HL-60 (cell line): ENCODE results near the gene SALL1.

Experiments used
- GABPA ChIP-seq: IDR thresholded peaks from 2 replicates; pipeline ENCODE4 v1.6.1; 2012; ENCODE audit warnings: low read depth
- POLR2AphosphoS5 ChIP-seq: IDR thresholded peaks from 2 replicates; pipeline ENCODE4 v1.6.1; 2012; ENCODE audit warnings: low read depth
- TF ChIP-seq, protein P1 (sequence below): IDR thresholded peaks from one replicate; pipeline ENCODE4 v1.5.1; 2011; ENCODE audit warnings: low read length, control low read depth, inconsistent platforms; ENCODE audit not compliant: insufficient read depth

DNA sequence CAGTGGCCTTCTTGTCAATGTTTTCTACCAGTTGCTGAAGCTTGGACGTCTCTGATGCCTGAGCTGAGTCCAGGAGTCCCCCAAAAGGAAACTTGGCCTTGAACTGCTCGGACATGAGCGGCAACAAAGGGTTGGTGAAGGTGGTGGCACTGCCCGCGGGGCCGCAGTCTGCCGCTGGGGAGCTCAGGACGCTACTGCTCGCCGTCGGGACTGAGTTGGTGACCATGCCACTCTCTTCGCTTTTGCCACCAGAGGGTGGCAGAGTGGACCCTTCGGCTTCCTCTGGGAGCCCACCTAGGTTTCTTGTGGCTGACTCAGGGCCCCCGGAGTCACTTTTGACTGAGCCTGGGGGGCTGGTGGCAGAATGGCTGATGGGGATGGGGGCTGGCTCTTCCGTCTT, 11.0 kb downstream of the SALL1 start:
- no peak for TF ChIP-seq GABPA
- TF ChIP-seq, protein P1, sequence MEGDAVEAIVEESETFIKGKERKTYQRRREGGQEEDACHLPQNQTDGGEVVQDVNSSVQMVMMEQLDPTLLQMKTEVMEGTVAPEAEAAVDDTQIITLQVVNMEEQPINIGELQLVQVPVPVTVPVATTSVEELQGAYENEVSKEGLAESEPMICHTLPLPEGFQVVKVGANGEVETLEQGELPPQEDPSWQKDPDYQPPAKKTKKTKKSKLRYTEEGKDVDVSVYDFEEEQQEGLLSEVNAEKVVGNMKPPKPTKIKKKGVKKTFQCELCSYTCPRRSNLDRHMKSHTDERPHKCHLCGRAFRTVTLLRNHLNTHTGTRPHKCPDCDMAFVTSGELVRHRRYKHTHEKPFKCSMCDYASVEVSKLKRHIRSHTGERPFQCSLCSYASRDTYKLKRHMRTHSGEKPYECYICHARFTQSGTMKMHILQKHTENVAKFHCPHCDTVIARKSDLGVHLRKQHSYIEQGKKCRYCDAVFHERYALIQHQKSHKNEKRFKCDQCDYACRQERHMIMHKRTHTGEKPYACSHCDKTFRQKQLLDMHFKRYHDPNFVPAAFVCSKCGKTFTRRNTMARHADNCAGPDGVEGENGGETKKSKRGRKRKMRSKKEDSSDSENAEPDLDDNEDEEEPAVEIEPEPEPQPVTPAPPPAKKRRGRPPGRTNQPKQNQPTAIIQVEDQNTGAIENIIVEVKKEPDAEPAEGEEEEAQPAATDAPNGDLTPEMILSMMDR, result no peak
- no peak for TF ChIP-seq POLR2AphosphoS5
